ENCODE measurements around the gene BTBD9.

BTBD9 gene

DNA sequence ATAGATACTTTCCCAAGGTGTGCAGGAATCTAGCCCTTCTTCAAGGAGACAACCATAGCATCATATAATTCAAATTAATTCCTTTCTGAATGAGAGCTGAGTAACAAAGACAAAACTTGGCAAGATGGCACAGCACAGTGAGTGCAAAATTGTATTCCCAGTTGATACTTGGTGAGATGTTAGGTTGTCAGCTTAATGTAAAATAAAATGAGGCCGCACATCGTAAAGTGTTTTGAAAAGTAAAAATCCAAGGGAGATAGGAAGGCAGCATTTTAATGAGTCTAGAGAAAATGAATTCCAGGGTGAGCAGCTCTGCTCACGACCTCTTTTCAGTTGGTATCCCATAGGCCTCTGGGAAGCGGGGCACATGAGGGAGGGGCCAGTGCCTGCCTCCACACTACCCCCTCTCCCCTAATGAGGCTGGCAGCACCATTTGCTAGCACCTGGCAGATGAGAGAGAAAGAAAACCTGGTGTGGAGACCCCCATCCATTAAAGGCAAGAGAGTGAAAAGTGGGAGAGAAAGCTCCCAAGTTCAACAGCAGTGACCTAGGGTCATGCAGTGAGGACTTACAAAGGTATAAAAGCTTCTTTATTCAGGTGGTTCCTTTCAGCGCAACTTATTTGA, 158.4 kb downstream of the BTBD9 start:
- DNase-seq (ENCODE audit: low spot score): no peak

DNA sequence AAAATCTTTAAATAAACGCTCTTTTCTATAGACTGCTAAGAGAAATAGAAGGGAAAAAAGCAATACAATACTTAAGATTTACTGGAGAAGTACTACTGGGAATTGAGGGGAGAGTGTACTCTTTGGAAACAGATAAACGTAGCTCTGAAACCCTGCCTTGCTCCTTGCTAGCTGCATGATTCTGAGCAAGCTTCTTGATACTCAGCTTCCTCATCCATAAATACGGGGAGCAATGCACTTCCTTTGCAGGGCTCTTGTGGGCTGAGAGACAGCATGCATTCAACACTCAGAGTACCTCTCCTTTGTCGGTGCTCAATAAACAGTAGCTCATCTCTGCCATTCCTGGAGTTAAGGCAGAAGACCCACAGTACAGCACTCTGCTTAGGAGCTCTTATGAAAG, 159.7 kb downstream of the BTBD9 start:
- no peak for DNase-seq (ENCODE audit: low spot score)

DNA sequence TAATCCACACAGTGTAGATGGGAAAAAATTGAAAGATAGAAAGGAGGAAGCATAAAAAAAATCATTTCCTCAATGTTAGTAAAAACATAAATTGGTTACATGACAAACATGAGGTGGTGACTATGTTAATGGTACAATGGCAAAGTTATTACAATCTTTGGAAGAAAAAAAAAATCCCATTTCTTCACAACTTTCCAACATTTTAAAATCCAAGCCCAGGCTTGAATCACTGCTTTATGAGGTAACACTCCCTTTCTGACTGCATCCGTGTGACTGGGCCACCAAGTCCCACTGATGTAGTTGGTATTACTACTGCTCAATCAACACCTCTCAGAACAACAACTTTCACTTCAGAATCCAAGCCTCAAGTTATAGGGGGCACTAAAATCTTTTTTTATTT, 160.4 kb downstream of the BTBD9 start:
- DNase-seq (ENCODE audit: low spot score): no peak

DNA sequence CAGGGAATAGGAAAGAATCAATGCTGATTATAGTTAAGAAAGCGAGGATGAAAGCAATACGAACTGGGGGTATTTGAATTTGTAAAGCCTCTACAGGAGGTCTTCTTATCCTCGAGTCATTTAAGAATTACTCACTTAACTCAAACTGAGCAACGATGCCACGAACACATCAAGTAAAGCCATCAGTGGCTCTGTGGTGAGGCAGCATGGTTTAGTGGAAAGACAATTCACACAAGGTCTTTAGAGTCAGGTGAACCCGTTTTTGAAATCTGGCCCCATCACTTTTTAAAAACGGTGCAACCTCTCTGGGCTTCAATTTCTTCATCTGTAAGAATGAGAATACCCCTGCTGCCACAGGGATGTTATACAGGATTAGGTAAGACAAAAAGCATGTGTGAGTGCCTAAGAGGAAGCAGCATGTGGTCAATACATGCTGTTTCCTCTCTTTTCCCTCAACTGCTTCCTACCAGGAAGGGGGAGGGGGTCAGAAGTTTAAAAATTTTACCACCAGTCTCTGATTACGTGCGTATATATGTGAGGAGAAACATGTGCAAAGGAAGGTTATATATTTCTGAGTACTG, 162.0 kb downstream of the BTBD9 start:
- no peak for DNase-seq (ENCODE audit: low spot score)

DNA sequence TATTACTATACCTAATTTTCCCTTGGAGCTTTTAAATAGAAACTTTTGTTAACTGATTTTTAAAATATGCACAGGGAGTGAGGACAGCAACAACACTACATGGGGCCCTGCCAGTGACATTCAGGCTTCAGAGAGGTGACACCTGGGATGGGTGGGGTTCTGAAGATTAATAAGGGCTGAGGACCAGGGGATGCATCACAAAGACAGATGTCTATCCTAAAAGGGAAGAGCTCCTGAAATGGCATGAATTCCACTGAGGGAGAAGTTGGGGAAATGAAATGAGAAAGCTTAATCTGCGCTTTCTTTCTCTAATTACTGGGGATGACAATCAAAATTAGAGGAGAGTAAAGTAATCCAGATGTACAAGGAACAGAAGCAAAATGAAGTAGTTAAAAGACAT, 162.8 kb downstream of the BTBD9 start:
- DNase-seq (ENCODE audit: low spot score): no peak

DNA sequence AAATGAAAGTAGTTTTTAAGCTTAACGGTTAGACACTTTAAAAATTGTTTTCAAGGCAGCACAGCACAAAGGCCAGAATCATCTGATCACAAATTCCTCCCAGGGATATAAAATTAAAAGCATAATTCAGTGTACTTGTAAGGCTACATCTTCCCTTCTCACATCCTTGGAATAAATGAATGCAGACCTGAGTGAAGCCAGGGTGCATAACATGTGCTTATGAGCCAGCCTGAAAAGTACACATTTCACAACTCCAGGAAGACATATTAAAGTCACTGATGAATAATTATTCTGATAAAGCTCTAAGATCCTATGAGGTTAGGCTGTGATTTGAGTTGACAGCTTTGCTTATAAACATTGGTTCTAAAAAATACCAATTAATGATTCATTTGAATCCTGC, 163.6 kb downstream of the BTBD9 start:
- no peak for DNase-seq (ENCODE audit: low spot score)

DNA sequence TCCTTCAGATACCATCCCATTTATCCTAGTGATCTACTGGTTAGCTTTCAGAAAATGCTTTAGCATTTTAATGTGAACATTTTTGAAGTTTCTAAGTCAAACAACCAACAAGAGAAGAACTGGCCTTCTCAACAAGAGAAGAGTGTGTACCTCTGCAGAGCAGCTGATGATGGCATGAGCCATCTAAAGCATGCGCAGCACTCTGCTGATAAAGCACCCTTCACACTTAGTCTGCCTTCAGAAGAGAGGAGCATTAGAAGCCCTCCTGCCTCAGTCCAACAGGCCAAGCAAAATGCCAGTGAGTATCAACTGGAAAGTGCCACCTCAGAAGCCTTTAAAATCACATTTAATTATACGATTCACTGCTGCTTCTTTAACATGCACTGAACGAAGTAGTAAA, 169.2 kb downstream of the BTBD9 start:
- no peak for DNase-seq (ENCODE audit: low spot score)

DNA sequence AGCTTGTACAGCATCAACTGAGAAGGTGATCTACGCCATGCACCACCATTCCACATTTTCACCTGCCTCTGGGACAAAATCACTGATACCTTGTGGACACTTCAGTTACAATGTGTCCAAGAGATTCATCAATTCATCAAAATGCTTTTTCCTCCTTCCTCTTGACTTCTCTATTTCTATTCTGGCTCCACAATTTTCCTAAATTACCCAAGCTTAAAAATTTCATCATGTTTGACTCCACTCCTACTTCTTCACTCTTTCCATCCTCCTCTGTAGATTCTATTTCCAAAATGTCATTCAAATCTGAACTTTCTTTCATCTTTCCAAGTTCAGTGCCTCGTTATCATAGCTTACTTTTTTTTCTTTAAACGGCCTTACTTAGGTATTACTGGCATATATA, 172.2 kb downstream of the BTBD9 start:
- DNase-seq (ENCODE audit: low spot score): no peak

DNA sequence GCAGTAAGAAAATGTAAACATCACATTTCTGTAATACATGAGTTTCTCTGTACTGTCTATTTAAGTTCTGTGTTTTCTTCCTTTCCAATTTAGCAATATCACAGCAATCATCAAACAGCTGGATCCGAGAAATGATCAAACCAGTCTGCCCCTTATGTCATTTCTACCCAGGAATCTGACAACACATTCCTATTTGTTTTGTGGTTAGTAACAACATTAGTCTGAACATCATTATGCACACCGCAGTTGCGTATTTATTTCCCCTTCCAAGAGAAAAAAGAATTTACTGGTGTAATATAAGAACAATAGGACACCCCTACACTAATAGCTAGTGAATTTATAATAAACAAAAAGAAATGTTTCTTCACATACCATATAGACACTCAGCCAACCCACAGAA, 179.5 kb downstream of the BTBD9 start:
- DNase-seq (ENCODE audit: low spot score): no peak

DNA sequence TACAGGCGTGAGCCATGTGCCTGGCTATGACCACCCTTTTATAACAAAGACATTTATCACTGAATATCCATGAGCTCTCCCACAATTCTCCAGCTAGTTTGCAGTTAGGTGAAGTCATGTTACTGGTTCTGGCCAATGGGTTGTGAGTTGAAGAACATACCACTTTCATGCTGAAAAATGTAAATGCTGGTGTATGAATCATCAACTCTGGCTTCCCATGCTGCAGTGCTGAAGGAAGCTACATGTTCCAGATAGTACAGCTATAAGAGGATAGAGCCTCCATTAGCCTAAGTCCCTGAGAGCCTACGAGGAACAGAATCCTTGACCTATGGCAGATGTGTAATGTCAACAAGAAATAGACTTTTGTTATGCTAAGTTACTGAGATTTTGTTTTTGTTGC, 180.4 kb downstream of the BTBD9 start:
- no peak for DNase-seq (ENCODE audit: low spot score)

DNA sequence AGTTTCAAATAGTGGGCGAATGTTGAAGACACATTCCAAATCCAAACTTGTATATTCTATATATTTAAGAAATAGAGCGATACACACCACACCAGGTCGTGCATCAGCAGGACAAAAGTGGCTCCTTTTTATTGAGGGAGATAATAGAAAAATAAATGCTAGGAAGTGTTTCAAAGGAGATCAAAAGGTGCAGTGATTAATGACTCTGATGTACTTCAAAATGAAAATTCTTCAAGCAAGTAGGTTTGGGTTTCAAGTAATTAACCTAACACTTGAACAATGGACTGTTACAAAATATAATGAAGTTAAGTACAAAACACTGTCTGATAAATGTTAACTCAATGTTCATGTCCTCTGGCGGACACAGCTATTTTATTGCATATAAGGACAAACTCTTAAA, 185.9 kb downstream of the BTBD9 start:
- DNase-seq (ENCODE audit: low spot score): no peak

DNA sequence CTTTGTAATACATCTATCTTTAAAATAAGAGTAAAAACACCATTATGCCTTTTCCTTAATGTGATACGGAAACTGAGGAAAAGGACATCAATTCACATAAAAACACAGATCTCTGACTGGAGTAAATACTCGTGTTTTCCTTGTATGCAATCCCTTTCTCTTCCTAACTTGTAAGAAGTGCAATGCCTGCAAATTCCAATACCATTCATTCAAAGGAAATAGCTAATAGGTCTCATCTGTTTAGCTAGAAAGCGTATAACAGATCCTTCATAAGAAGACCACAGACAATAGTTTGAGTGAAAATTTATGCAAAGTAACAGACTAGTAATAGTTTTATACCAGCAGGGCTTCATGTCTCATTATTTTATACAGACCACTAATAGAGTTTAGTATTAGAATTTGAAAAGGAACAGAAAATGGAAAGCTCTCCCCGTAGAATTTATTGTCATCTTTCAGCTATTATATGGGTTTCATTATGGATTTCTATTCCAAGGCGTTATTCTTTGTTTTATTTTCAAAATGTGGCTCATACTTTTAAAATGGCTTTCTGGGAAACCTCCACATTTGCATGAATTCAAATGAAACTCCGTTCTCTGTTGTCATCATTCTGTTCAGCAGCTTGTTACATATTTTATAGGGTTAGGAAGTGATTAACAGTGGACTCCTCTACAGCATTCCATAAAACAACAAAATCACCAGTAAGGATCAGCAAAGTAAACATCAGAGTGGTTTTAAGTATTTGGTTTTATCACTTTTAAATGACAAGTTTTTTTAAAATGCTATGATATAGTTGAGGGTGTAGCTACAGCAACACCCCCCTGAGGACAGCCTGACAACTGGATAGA, 186.7 kb downstream of the BTBD9 start:
- DNase-seq (ENCODE audit: low spot score): no peak

DNA sequence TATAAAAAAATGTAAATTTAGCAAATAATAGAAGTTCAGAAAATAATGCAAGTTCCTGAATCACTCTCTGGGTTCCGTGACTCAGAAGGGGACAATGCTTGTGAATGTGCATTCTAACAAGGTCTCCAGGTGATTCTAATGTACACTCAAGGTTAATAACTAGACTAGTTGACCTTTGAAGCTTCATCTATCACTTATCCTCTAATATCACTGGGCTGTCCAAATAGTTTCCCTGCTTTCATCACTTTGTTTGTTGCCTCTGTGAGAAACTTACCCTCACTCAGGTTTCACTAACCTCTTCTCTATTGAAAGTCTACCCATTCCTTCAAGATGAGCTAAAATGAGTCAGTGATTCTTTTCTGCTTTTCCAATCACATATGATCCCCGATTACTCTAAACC, 189.0 kb downstream of the BTBD9 start:
- no peak for DNase-seq (ENCODE audit: low spot score)

DNA sequence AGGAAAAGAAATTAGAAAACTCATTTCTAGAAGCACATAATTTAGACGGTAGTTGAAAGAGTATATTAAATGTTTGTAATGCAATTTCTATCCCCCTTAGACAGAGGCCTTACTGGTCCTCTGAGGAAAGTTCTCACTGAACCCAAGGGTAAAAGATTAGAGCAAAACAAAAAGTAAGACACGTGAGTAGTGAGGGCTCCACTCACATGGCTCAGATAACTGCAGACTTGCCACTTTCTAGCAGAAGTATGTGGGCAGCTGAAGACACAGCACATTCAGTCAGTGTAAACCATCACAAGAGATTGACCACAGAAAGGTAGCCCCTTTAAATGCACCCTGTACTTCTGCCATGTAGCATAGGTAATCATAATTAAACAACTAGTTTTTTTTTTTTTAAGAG, 193.8 kb downstream of the BTBD9 start:
- DNase-seq (ENCODE audit: low spot score): no peak

DNA sequence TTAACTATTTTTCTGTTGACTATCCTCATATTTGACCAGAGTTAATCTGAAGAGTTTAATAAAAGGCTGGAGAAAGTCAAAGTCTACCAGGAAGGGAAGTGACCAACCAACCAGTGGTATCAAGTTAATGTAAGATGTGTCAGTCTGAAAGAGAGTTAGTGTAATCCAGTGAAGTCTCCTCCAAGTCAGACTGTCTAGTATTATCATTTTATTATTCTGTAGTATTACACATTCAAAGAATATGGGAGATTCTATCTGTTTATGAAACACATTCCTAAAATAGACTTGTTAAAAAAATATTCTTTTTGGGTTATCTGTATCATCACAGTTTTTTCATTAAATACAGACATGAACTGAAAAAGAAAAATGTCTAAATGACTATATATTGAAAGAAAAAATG, 194.4 kb downstream of the BTBD9 start:
- DNase-seq (ENCODE audit: low spot score): no peak

DNA sequence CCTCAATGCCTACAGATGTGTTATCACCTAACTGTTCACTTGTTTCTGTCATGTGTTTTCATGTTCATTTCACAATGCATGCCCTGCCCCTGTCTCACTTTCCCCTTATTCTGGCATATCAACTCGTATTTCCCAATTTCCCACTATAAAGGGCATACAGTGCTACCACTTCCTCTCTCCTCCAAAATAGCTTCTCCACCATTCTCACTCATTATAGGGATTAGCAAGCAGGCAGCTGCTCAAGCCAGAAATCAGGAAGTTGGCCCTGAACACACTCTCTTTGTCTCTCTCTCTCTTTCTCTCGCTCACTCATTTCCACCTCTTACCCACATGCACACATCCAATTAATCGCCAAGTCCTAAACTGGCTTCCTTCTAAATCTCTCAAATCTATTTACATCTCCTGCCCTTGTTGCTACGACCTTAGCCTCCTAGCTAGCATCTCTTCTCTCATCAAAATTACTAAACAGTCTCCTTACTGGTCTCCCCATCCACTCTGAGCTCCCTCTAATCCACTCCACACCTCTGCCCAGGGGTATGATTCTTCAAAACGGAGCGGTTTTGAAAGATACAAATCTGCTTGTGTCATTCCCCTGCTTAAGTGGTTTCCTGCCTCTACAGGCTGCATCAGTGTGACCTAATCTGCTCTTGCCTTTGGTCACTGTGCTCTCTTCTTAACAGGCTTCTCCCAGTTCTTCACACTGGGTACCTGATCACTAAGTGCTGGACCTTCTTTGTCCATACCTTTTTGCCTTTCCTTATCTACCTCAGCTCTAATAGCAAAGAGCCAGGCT, 196.2 kb downstream of the BTBD9 start:
- DNase-seq (ENCODE audit: low spot score): no peak

DNA sequence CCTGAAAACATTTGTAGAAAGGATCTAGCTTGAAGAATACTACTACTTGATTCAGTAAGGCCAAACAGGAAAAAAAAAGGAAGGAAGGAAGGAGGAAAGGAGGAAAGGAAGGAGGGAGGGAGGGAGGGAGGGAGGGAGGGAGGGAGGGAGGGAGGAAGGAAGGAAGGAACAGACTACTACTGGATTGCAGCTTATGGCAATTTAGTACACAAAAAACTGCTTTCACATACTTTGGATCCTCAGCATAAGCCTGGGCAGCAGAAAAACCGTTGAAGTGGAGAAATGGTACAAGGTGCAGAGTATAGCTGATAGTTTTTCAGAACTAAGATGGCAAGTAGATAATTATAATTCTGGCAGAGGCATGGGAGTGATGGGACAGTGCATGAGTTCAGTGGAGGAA, 201.6 kb downstream of the BTBD9 start:
- no peak for DNase-seq (ENCODE audit: low spot score)

DNA sequence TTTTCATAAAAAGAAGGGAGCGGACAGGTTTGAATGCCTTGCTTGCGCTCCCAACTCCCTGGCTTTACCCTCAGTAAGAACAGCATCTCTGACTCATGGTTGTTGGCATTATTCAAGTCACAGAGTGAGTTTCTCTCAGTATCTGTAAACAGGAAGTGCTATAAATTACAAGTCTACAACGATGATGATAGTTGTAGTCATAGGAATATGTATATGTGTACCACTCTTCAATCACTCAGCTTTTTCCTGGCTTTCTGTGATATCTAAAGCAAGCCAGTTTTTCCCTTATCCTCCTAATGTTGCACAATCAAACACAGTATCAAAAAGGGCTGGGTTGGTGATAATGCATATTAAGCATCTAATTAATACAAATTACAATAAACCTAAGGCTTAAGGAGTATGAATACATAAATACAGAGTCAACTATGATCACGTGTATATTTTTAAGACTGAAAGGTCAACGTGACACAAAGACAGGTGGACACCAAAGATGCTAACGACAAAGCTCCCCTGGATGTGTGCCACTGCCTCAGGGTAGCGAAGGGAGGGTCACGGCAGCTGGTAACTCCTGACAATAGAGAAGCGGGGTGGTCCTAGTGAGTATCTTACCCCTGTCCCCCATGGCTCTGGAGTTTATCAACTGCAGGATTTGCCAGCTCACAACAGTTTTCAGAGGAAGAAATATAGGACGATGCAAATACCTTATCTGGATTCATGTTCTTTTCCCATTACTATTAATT, 202.8 kb downstream of the BTBD9 start:
- no peak for DNase-seq (ENCODE audit: low spot score)

DNA sequence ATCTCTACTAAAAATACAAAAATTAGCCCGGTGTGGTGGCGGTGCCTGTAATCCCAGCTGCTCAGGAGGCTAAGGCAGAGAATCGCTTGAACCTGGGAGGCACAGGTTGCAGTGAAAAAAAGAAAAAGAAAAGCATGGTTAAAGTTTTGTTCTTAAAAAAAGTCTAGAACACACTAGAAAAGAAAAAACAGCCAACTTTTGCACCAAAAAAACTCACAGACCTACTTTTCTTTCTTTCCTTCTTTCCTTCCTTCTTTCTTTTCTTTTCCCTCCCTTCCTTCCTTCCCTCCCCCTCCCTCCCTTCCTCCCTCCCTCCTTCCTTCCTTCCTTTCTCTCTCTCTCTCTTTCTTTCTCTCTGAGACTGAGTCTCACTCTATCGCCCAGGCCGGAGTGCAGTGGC, 204.4 kb downstream of the BTBD9 start:
- DNase-seq (ENCODE audit: low spot score): no peak

DNA sequence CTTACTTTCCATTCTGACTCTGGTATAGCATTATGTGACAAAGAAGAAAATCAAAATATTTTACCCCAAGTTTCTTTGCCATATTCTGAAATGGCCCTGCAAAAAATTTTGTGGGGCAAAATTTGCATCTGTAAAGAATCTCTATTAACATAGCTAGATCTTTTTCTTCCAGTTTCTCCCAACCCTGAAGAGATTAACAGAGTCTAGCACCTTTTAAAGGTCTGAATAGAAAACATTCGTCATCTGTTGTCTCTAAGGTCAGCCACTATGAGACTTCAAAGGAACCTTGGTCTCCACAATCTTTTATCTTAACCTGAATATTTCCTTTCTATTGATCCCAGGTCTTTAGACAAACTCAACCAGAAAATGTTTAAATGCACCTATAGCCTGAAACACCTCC, 205.7 kb downstream of the BTBD9 start:
- DNase-seq (ENCODE audit: low spot score): no peak

DNA sequence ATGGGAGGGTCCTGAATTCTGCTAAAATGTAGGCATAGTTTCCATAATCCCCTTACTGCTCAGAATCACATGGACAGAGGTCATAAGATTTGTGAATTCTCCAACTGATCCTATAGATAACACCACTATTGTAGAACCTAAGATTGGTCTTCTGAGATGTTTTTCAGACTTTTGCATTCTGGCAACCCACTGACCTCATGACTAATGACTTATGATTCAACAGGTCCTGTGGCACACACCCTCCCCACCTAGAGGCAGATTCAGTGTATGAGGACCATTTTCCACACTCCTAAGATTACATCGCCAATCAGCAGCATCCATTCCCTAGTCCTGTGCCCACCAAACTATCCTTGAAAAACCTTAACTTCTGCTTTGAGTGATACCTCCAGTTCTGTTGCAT, 207.2 kb downstream of the BTBD9 start:
- no peak for DNase-seq (ENCODE audit: low spot score)

DNA sequence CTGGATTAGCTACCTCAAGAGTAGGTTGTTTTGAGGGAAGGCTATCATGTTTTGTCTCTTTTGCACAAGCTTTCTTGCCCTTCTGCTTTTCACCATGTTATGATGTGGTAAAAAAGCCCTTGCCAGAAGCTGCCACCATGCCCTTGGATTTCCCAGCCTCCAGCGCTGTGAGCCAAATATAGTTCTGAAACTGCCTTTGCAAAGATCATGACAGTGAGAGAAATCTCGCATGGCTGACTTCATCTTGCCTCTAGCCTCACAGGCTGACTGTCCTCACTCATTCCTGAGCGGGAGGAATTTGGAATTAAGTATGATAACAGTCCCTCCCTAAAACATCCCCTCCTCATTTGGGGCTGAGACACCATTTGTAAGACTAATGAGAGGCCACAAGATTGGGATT, 207.7 kb downstream of the BTBD9 start:
- no peak for DNase-seq (ENCODE audit: low spot score)

Data from hematopoietic multipotent progenitor cell treated with erythropoietin and hydrocortisone succinate and interleukin-3 and kit ligand, for 17 days (in vitro differentiated cells).